Liver (tissue), 3 donors: Measurements from ENCODE around the gene BCAR3.

Source experiments
- EGR1 ChIP-seq, 2 donors: IDR thresholded peaks; 2 replicates each; pipeline ENCODE4 v1.6.1; 2016 to 2018; ENCODE audit warnings: antibody characterized with exemption in 2 of 2, low read depth in 2 of 2
- FOXA1 ChIP-seq: IDR thresholded peaks from 2 replicates; pipeline ENCODE4 v1.6.1; 2016; ENCODE audit warnings: antibody characterized with exemption
- GABPA ChIP-seq, 2 donors: IDR thresholded peaks in 1 of 2; conservative IDR thresholded peaks in 1 of 2; 2 replicates each; pipeline ENCODE4 v1.6.1; 2016; ENCODE audit warnings: antibody characterized with exemption in 2 of 2, mild to moderate bottlenecking in 1 of 2, moderate library complexity in 1 of 2
- HNF4A ChIP-seq, 2 donors: conservative IDR thresholded peaks; 2 replicates each; pipeline ENCODE4 v1.6.1; 2016; ENCODE audit warnings: antibody characterized with exemption in 2 of 2, mild to moderate bottlenecking in 2 of 2
- HNF4G ChIP-seq: IDR thresholded peaks from 2 replicates; pipeline ENCODE4 v1.6.1; 2016; ENCODE audit warnings: antibody characterized with exemption
- RAD21 ChIP-seq, 2 donors: IDR thresholded peaks; 2 replicates each; pipeline ENCODE4 v1.6.1; 2016; ENCODE audit warnings: antibody characterized with exemption in 2 of 2, mild to moderate bottlenecking in 2 of 2
- SP1 ChIP-seq: IDR thresholded peaks from 2 replicates; pipeline ENCODE4 v1.6.1; 2018; ENCODE audit warnings: antibody characterized with exemption, mild to moderate bottlenecking
- TAF1 ChIP-seq: conservative IDR thresholded peaks from 2 replicates; pipeline ENCODE4 v1.6.1; 2016; ENCODE audit warnings: antibody characterized with exemption, mild to moderate bottlenecking
- YY1 ChIP-seq: IDR thresholded peaks from 2 replicates; pipeline ENCODE4 v1.6.1; 2016; ENCODE audit warnings: antibody characterized with exemption, mild to moderate bottlenecking
- TF ChIP-seq, protein P1 (sequence below): fragments of 150-350 bp; IDR thresholded peaks from 2 replicates; pipeline ENCODE4 v1.5.1; 2017; ENCODE audit warnings: improper control_type of control experiment, low read depth, low read length; ENCODE audit not compliant: missing input control
- TF ChIP-seq, protein P2 (sequence below): IDR thresholded peaks from 2 replicates; pipeline ENCODE4 v1.6.1; 2016; ENCODE audit warnings: antibody characterized with exemption, mild to moderate bottlenecking
- TF ChIP-seq, protein P3 (sequence below): IDR thresholded peaks from 2 replicates; pipeline ENCODE4 v1.6.1; 2016; ENCODE audit warnings: antibody characterized with exemption
- TF ChIP-seq, protein P4 (sequence below): IDR thresholded peaks from 2 replicates; pipeline ENCODE4 v1.6.1; 2016; ENCODE audit warnings: antibody characterized with exemption
- donor health status: healthy.
- donor health status: healthy.

DNA sequence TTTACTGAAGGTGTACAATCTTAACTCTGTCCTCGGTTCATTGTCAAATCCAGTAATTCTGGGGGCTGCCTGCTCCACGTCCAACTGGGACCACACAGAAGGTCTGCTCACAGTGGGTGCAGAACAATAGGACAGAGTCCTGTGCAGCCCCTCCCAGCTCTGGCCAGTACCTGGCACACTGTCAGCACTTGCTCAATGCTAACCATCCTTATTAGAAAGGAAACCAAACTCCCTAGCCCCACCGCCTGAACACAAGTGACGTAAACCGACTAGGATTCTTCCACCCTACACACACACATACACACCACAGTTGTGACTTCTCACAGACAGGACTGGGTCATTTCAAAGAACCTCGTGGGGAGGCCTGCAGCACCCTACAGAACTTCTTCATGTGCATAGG lies 5.2 kb downstream of the BCAR3 start:
- no peak for TF ChIP-seq RAD21 (IDR thresholded peaks at IDR 0.05)
- TF ChIP-seq, protein P1, sequence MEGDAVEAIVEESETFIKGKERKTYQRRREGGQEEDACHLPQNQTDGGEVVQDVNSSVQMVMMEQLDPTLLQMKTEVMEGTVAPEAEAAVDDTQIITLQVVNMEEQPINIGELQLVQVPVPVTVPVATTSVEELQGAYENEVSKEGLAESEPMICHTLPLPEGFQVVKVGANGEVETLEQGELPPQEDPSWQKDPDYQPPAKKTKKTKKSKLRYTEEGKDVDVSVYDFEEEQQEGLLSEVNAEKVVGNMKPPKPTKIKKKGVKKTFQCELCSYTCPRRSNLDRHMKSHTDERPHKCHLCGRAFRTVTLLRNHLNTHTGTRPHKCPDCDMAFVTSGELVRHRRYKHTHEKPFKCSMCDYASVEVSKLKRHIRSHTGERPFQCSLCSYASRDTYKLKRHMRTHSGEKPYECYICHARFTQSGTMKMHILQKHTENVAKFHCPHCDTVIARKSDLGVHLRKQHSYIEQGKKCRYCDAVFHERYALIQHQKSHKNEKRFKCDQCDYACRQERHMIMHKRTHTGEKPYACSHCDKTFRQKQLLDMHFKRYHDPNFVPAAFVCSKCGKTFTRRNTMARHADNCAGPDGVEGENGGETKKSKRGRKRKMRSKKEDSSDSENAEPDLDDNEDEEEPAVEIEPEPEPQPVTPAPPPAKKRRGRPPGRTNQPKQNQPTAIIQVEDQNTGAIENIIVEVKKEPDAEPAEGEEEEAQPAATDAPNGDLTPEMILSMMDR: no peak
- TF ChIP-seq, protein P2, sequence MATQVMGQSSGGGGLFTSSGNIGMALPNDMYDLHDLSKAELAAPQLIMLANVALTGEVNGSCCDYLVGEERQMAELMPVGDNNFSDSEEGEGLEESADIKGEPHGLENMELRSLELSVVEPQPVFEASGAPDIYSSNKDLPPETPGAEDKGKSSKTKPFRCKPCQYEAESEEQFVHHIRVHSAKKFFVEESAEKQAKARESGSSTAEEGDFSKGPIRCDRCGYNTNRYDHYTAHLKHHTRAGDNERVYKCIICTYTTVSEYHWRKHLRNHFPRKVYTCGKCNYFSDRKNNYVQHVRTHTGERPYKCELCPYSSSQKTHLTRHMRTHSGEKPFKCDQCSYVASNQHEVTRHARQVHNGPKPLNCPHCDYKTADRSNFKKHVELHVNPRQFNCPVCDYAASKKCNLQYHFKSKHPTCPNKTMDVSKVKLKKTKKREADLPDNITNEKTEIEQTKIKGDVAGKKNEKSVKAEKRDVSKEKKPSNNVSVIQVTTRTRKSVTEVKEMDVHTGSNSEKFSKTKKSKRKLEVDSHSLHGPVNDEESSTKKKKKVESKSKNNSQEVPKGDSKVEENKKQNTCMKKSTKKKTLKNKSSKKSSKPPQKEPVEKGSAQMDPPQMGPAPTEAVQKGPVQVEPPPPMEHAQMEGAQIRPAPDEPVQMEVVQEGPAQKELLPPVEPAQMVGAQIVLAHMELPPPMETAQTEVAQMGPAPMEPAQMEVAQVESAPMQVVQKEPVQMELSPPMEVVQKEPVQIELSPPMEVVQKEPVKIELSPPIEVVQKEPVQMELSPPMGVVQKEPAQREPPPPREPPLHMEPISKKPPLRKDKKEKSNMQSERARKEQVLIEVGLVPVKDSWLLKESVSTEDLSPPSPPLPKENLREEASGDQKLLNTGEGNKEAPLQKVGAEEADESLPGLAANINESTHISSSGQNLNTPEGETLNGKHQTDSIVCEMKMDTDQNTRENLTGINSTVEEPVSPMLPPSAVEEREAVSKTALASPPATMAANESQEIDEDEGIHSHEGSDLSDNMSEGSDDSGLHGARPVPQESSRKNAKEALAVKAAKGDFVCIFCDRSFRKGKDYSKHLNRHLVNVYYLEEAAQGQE: no peak
- TF ChIP-seq TAF1: no peak
- no peak for TF ChIP-seq HNF4G
- no peak for TF ChIP-seq FOXA1
- TF ChIP-seq, protein P3, sequence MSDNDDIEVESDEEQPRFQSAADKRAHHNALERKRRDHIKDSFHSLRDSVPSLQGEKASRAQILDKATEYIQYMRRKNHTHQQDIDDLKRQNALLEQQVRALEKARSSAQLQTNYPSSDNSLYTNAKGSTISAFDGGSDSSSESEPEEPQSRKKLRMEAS: no peak
- TF ChIP-seq, protein P4, sequence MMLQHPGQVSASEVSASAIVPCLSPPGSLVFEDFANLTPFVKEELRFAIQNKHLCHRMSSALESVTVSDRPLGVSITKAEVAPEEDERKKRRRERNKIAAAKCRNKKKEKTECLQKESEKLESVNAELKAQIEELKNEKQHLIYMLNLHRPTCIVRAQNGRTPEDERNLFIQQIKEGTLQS: no peak
- no peak for TF ChIP-seq YY1
- no peak for TF ChIP-seq GABPA (IDR thresholded peaks at IDR 0.05 in 1 of 2, conservative IDR thresholded peaks at IDR 0.05 in 1 of 2)
- TF ChIP-seq SP1: no peak
- no peak for TF ChIP-seq HNF4A (conservative IDR thresholded peaks at IDR 0.05)
- no peak for TF ChIP-seq EGR1 (IDR thresholded peaks at IDR 0.05; ENCODE audit: low read depth in 2 of 2)
